OCI-LY7 (cell line): ENCODE data around the gene SRL.

ENCODE experiments used
- EZH2phosphoT487 ChIP-seq: fragments of 200-600 bp; sonication (generic); IDR thresholded peaks from 2 replicates; pipeline ENCODE4 v1.6.1; 2018; ENCODE audit warnings: low read depth, borderline replicate concordance, mild to moderate bottlenecking, mixed run types, antibody characterized with exemption, low read length, moderate library complexity, mixed read lengths
- TF ChIP-seq, protein P1 (sequence below): fragments of 200-600 bp; sonication (generic); conservative IDR thresholded peaks from 2 replicates; pipeline ENCODE4 v1.5.1; 2014; ENCODE audit warnings: mild to moderate bottlenecking, antibody characterized with exemption, low read length, moderate library complexity, mixed read lengths

- TF ChIP-seq, protein P1, sequence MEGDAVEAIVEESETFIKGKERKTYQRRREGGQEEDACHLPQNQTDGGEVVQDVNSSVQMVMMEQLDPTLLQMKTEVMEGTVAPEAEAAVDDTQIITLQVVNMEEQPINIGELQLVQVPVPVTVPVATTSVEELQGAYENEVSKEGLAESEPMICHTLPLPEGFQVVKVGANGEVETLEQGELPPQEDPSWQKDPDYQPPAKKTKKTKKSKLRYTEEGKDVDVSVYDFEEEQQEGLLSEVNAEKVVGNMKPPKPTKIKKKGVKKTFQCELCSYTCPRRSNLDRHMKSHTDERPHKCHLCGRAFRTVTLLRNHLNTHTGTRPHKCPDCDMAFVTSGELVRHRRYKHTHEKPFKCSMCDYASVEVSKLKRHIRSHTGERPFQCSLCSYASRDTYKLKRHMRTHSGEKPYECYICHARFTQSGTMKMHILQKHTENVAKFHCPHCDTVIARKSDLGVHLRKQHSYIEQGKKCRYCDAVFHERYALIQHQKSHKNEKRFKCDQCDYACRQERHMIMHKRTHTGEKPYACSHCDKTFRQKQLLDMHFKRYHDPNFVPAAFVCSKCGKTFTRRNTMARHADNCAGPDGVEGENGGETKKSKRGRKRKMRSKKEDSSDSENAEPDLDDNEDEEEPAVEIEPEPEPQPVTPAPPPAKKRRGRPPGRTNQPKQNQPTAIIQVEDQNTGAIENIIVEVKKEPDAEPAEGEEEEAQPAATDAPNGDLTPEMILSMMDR, result no peak
- TF ChIP-seq EZH2phosphoT487, result no peak
These were observed 51.8 kb downstream of the SRL start for GRCh38 chr16:4190086-4190485.
